ENCODE measurements around the gene NDUFS2.
A peak's percentile ranks its signal among the peaks of the same experiment; 100 is the strongest.

Gene NDUFS2

DNA sequence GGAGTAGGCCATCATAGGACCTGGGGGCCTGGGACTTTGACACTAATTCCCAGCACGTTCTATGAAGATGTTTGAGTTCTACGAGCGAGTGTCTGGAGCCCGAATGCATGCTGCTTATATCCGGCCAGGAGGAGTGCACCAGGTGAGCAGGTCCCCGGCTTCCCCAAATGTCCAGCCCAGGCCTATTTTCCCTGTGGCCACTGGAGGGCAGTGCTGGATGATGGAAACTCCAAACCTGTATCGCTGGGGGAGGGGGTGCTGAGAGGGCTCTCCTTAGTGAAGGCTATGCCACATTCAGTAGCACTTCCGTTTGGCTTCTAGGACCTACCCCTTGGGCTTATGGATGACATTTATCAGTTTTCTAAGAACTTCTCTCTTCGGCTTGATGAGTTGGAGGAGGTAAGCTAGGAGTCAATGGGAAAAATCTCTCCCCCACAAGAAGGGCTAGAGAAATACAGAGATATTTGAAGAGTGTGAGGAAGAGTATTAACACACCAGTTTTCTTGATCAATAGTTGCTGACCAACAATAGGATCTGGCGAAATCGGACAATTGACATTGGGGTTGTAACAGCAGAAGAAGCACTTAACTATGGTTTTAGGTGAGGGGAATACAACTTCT, 7.7 kb downstream of the NDUFS2 start:
- H3K79me2 ChIP-seq (ENCODE audit: control insufficient read depth, low read length) = no peaks in the 10 kb centered on the region
- H3K4me1 ChIP-seq (ENCODE audit: control insufficient read depth, low read length) = peaks cover 10% of the 10 kb centered on the region
- no peak overlapping the region for H3K4me2 ChIP-seq (ENCODE audit: low read length)

DNA sequence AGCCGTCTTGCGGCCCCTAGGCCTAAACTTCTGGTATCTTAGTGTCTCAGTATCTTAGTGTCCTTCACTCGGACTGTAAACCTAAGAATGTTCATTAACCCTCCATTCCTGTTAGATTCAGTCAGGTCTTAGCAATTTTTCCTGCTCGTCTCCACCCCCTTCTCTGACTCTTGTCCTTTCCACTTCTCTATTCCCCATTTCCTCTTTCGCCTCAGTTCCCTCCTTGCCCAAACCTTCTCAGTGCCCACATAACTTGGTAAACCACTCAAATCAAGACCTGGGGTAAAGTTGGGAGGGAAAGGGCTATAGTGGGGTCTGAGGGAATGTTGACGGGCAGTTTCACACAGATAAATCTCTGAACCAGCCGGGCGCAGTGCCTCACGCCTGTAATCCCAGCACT, 12.2 kb downstream of the NDUFS2 start:
- H4K20me1 ChIP-seq (ENCODE audit: control insufficient read depth, insufficient read depth, low read depth, low read length) = no peaks in the 10 kb centered on the region
- H3K4me2 ChIP-seq (ENCODE audit: low read length) = no peak overlapping the region
- no peak overlapping the region for H3K4me3 ChIP-seq (ENCODE audit: low read length)
- no peak overlapping the region for H3K27ac ChIP-seq (ENCODE audit: low read depth, low read length)
- no peaks in the 10 kb centered on the region for H3K27me3 ChIP-seq (ENCODE audit: control insufficient read depth, low read length)
- H3K9me2 ChIP-seq (replicated peaks; ENCODE audit: control insufficient read depth, low read length) = no peaks in the 10 kb centered on the region
- peaks cover 3% of the 10 kb centered on the region for H3F3A ChIP-seq (ENCODE audit: control insufficient read depth, insufficient read depth)
- TF ChIP-seq EZH2phosphoT487 (IDR thresholded peaks at IDR 0.05; ENCODE audit: borderline replicate concordance, low read length) = no peak
- TF ChIP-seq, protein P1, sequence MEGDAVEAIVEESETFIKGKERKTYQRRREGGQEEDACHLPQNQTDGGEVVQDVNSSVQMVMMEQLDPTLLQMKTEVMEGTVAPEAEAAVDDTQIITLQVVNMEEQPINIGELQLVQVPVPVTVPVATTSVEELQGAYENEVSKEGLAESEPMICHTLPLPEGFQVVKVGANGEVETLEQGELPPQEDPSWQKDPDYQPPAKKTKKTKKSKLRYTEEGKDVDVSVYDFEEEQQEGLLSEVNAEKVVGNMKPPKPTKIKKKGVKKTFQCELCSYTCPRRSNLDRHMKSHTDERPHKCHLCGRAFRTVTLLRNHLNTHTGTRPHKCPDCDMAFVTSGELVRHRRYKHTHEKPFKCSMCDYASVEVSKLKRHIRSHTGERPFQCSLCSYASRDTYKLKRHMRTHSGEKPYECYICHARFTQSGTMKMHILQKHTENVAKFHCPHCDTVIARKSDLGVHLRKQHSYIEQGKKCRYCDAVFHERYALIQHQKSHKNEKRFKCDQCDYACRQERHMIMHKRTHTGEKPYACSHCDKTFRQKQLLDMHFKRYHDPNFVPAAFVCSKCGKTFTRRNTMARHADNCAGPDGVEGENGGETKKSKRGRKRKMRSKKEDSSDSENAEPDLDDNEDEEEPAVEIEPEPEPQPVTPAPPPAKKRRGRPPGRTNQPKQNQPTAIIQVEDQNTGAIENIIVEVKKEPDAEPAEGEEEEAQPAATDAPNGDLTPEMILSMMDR (IDR thresholded peaks at IDR 0.05; ENCODE audit: low read depth, low read length, poor library complexity, severe bottlenecking) = no peak
- peaks cover 50% of the 10 kb centered on the region for H3K36me3 ChIP-seq (ENCODE audit: control insufficient read depth, low read length)
- H3K9me3 ChIP-seq (ENCODE audit: control insufficient read depth, insufficient read depth, low read length) = no peaks in the 10 kb centered on the region
- H3K4me1 ChIP-seq (ENCODE audit: control insufficient read depth, low read length) = peaks cover 36% of the 10 kb centered on the region
- no peaks in the 10 kb centered on the region for H3K79me2 ChIP-seq (ENCODE audit: control insufficient read depth, low read length)

More for the DNA sequence above, 7.7 kb downstream of the NDUFS2 start:
- H3K27me3 ChIP-seq (ENCODE audit: control insufficient read depth, low read length) = no peaks in the 10 kb centered on the region
- H3K9me3 ChIP-seq (ENCODE audit: control insufficient read depth, insufficient read depth, low read length) = no peaks in the 10 kb centered on the region
- H3K9me2 ChIP-seq (replicated peaks; ENCODE audit: control insufficient read depth, low read length) = no peaks in the 10 kb centered on the region
- H3F3A ChIP-seq (ENCODE audit: control insufficient read depth, insufficient read depth) = peaks cover 2% of the 10 kb centered on the region; the same call in 1 of the 2 replicates
- TF ChIP-seq, protein P1 (IDR thresholded peaks at IDR 0.05; ENCODE audit: low read depth, low read length, poor library complexity, severe bottlenecking) = peak; percentile 90
- TF ChIP-seq EZH2phosphoT487 (IDR thresholded peaks at IDR 0.05; ENCODE audit: borderline replicate concordance, low read length) = no peak
- no peak overlapping the region for H3K4me3 ChIP-seq (ENCODE audit: low read length)
- H3K36me3 ChIP-seq (ENCODE audit: control insufficient read depth, low read length) = peaks cover 82% of the 10 kb centered on the region
- H4K20me1 ChIP-seq (ENCODE audit: control insufficient read depth, insufficient read depth, low read depth, low read length) = no peaks in the 10 kb centered on the region
- H3K27ac ChIP-seq (ENCODE audit: low read depth, low read length) = no peak overlapping the region

DNA sequence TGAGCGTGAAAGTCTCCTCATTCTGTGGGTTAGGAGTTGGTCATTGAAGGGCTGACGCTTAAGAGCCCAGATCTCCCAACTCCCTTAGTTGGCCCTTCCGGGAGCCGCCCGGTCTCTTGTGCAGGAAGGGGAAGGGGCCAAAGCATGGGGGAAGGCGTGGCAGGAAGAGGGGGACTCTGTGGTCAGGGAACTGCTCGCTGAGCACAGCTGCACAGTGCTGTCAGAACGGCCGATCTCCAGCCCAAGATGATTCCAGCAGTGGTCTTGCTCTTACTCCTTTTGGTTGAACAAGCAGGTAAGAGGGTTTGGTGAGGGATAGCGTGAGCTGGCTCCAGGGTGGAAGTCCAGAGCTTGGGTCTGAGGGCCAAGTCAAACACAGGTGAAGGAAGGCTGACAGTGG, 12.9 kb downstream of the NDUFS2 start, which contains the start of gene FCER1G:
FCER1G (plus strand) TSS at position 220 of the 400 bp plus-strand sequence; CDS start at position 247, 27 bp downstream.
- Histone ChIP-seq H3K79me2 (ENCODE audit: control insufficient read depth, low read length) (no peaks in the 10 kb centered on the region), H4K20me1 (ENCODE audit: control insufficient read depth, insufficient read depth, low read depth, low read length) (no peaks in the 10 kb centered on the region), H3F3A (ENCODE audit: control insufficient read depth, insufficient read depth) (peaks cover 3% of the 10 kb centered on the region), H3K9me3 (ENCODE audit: control insufficient read depth, insufficient read depth, low read length) (no peaks in the 10 kb centered on the region), H3K27ac (ENCODE audit: low read depth, low read length) (no peak within 1 kb of the TSS), H3K9me2 (replicated peaks; ENCODE audit: control insufficient read depth, low read length) (no peaks in the 10 kb centered on the region), H3K36me3 (ENCODE audit: control insufficient read depth, low read length) (peaks cover 43% of the 10 kb centered on the region), H3K4me1 (ENCODE audit: control insufficient read depth, low read length) (peaks cover 29% of the 10 kb centered on the region), H3K4me2 (ENCODE audit: low read length) (no peak within 1 kb of the TSS), H3K4me3 (ENCODE audit: low read length) (no peak within 1 kb of the TSS), H3K27me3 (ENCODE audit: control insufficient read depth, low read length) (no peaks in the 10 kb centered on the region)
- TF ChIP-seq EZH2phosphoT487 (IDR thresholded peaks at IDR 0.05; ENCODE audit: borderline replicate concordance, low read length) = no peak
- TF ChIP-seq, protein P1 (IDR thresholded peaks at IDR 0.05; ENCODE audit: low read depth, low read length, poor library complexity, severe bottlenecking) = no peak

Measured in DOHH2 (cell line).